Stimulated activated CD4-positive, alpha-beta T cell treated with anti-CD3 and anti-CD28 coated beads, Interleukin-1b, Interleukin-23, amount 100 ng/mL, for 4 hours (primary cell): ENCODE data around the gene SIMC1.
"Not testable (repeated sequence)": the region's sequence is repeated elsewhere in the genome, so short reads cannot be mapped to it uniquely, and the experiment has no call there.

Source experiments
- DNase-seq, 2 donors: peaks; one replicate each; pipeline ENCODE4 v3.0.0-alpha.2; 2020; ENCODE audit warnings: low read depth in 2 of 2

The SIMC1 gene

DNA sequence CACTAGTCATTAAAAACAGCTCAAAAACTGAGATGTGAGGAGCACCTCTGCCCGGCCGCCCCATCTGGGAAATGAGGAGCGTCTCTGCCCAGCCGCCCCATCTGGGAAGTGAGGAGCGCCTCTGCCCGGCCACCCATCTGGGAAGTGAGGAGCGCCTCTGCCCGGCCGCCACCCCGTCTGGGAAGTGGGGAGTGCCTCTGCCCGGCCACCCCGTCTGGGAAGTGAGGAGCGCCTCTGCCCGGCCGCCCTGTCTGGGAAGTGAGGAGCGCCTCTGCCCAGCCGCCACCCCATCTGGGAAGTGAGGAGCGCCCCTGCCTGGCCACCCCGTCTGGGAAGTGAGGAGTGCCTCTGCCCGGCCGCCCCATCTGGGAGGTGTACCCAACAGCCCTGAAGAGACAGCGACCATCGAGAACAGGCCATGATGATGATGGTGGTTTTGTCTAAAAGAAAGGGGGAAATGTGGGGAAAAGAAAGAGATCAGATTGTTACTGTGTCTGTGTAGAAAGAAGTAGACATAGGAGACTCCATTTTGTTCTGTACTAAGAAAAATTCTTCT lies 23.7 kb upstream of the SIMC1 start:
- not testable (repeated sequence) for DNase-seq

DNA sequence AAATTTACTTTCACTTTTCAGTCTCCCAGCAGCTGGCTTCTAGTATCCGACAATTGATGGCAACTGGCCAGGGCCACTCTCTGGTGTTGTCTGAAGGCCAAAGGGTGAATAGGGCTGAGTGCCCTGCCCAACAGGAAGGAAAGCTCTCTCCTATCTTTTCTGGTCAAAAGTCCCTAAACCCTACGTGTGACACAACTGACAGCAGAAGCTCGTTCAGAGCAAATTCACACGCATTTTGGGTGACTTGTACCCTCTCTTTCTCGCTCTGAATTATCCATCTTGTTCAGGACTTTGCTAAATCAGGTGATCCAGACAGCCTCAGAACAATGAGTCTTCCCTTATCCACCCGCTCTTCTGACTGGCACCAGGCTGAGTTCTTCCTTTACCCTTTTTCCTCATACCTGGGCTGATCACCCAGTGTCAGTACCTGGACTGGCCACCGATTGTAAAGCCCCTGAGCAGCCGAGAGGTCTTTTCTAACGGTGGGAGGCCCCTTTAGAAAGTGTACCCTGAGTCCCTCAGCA lies 21.8 kb upstream of the SIMC1 start:
- not testable (repeated sequence) for DNase-seq

GRCh38 chr5:176217188-176217729 lies 21.0 kb upstream of the SIMC1 start:
- not testable (repeated sequence) for DNase-seq

- not testable (repeated sequence) for DNase-seq
Measured at GRCh38 chr5:176217764-176218163, 20.5 kb upstream of the SIMC1 start.

DNA sequence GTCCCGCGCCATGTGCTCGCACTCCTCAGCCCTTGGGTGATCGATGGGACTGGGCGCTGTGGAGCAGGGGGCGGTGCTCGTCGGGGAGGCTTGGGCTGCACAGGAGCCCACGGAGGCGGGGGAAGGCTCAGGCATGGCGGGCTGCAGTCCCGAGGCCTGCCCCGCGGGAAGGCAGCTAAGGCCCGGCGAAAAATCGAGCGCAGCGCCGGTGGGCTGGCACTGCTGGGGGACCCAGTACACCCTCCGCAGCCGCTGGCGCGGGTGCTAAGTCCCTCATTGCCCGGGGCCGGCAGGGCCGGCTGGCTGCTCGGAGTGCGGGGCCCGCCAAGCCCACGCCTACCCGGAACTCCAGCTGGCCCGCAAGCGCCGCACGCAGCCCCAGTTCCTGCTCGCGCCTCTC lies 16.2 kb upstream of the SIMC1 start:
- not testable (repeated sequence) for DNase-seq

DNA sequence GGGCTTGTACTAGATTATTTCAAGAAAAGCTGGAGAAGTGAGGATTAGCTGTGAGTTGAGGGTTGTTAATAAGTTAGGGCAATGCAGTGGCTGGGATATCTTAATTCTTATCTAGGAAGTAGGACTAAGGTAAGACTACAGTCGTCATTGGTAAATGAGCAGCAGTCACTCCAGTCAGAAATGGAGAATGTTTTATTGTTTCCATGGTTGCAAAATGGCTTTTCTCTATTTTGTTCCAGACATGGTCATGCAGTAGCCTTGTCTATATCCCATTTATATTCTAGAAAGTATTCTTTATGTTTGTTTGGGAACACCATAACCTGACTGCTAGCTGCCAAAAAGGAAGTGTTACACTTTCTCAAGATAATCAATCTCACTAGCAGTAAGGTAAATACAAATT lies 9.9 kb upstream of the SIMC1 start:
- DNase-seq: not testable (repeated sequence)

DNA sequence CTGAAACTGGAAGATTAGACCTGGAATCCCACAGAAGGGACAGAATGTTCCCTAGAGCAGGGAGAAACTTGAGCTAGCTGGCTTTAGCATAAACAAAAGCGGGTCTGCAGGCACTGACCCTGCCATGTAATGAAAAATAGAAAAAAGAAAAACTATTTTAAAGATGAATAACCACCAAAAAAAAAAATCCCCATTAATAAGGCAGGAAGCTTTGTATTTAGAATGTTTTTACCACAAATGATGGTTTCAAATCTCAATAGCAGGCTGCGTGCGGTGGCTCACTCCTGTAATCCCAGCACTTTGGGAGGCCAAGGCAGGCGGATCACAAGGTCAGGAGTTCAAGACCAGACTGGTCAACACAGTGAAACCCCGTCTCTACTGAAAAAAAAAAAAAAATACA lies 5.0 kb upstream of the SIMC1 start:
- not testable (repeated sequence) for DNase-seq

DNA sequence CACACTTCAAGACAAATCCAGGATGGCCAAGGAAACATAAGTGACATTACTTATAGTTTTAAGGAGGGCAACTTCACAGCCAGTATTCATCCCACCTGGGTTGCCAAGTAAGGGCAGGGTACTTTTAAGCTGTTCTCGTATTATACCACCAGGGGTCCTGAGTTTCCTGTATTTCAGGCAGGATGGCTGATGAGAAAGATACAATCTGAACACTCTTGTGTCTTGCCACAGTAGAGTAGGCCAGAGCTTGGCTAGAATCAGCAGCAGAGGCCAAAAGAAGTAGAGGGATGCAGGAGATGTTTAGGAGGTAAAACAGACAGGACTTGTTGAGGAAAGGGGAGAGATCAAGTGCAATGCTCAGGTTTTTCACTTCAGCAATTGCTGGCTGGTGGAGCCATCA lies 3.1 kb upstream of the SIMC1 start:
- peak in 1 of 2 donors; percentile 17 for DNase-seq

DNA sequence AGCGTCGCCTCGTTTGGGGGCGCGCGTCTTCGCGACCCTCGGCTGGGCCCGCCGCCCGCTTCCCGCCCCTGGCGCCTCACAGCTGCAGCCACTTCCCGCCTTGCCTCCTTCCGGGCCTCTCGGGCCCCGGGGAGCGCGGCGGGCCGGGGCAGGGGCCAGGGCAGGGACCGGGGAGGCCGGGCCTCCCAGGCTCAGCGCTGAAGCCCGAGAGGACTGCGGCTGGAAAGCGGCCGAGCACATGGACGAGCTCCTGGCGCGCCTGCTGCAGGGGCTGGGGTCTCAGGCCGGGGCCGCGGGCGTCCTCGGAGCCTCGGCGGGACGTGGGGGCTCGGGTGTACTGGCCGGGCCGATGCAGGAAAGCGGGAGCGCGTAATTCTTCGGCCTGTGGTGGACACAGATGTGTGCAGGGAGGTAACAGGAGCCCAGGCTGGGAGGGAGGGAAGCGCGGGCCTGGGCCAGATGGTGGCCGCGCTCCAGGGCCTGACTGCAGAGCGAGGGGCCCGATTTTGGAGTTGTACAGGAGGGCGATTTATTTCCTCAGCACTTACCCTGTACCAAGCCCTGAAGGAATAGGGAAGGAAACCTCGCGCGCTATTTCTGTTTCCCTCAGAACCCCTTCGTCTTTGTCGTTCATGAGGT lies 540 bp downstream of the SIMC1 start:
- not testable (repeated sequence) for DNase-seq

- not testable (repeated sequence) for DNase-seq
Measured at GRCh38 chr5:176239304-176239703, 1.1 kb downstream of the SIMC1 start.

- DNase-seq: not testable (repeated sequence)
Measured at GRCh38 chr5:176244318-176244717, 6.1 kb downstream of the SIMC1 start.

- not testable (repeated sequence) for DNase-seq
Measured at GRCh38 chr5:176245074-176245473, 6.8 kb downstream of the SIMC1 start.

DNA sequence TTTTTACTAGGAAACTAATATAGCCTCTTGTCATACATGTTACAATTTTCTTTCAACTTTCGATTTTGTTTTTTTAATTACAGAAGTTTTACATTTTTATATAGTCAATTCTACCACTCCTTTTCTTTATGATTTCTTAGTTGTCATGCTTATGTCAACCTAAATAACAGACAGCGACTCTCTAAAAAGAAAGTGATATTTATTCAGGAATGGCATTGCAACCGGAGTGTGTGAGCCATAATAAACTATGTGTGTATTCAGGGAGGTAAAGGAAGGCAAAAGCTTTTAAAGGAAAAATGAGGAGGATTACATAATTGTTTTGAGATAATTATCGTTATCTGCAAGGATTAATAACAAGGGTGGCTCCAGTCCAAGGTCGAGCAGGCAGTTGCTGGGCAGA lies 7.3 kb downstream of the SIMC1 start:
- not testable (repeated sequence) for DNase-seq

- DNase-seq: not testable (repeated sequence)
Measured at GRCh38 chr5:176250691-176251090, 12.5 kb downstream of the SIMC1 start.

GRCh38 chr5:176252171-176252570 lies 13.9 kb downstream of the SIMC1 start:
- DNase-seq: not testable (repeated sequence)

DNA sequence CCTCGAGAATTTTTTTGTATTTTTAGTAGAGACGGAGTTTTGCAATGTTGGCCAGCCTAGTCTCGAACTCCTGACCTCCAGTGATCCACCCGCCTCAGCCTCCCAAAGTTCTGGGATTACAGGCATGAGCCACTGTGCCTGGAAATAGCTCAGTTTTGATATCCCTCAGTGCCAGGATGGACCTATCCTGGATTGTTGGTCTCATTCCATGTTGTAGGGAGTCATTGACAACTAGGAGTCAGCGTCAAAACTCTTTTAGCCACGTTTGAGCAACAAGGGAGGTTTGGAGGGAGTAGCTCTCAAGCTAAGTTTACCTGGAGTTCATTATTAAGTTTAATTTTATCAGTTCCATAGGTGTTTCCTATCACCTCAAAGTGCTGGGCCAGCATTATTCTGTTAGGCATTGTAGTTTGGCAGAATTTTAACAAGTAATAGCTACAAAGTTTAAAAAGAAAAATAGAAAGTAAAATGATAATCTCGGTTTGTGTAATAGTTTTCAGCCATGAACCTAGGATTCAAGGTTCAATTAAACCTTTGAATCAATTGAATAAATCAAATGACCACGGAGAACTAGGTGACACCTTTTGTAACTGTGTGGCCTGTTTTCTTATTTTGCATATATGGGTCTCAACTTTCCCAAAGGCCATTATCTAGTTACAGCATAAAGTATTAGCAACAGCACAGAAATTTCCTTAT lies 15.3 kb downstream of the SIMC1 start:
- DNase-seq: not testable (repeated sequence)

- DNase-seq: not testable (repeated sequence)
Measured at GRCh38 chr5:176254066-176254393, 15.8 kb downstream of the SIMC1 start.

GRCh38 chr5:176257871-176258505 lies 19.8 kb downstream of the SIMC1 start:
- not testable (repeated sequence) for DNase-seq

GRCh38 chr5:176260682-176261081 lies 22.5 kb downstream of the SIMC1 start:
- not testable (repeated sequence) for DNase-seq

DNA sequence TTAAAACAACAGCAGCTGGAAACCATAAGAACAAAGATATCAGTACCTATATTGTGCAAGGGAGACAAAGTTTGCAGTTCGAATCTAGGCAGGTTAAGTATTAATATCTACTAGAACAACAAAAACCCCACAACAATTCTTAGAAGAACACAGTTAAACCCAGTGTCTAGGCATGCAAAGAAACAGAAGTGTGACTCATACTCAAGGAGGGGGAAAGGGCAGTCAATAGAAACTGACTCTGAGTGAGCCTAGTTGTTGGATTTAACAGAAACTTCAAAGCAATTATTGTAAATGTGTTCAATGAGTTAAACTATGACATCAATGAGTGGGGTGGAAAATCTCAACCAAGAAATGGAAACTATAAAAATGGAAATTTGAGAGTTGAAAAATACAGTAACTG lies 28.2 kb downstream of the SIMC1 start:
- not testable (repeated sequence) for DNase-seq

DNA sequence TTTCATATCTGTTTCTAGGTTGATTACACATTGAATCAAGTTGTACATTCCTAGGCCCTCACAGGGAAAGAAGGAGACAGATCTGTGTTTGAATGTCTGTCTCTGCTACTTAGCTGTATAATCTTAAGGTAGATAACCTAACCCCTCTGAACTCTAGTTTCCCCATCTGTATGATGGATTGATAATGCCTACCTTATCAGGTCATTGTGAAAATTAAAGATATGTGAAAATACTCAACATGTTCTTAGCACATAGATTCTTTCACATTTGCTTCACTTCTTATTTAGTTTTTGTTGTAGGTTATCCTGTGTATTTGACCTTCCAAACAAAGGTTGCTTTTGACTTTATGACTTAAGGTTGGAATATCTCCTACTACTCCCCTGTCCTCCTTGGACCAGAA lies 50.8 kb downstream of the SIMC1 start:
- DNase-seq: not testable (repeated sequence)
